HG02852 (cell line): ENCODE results near the gene FBN2.
"Not testable (repeated sequence)": the region's sequence is repeated elsewhere in the genome, so short reads cannot be mapped to it uniquely, and the experiment has no call there.

ENCODE experiments used
- ATAC-seq: cut with Tn5 transposase; IDR thresholded peaks from one replicate; pipeline ENCODE4 v1.9.1; 2021; ENCODE audit warnings: mild to moderate bottlenecking, moderate library complexity; ENCODE audit not compliant: unreplicated experiment

Gene FBN2

DNA sequence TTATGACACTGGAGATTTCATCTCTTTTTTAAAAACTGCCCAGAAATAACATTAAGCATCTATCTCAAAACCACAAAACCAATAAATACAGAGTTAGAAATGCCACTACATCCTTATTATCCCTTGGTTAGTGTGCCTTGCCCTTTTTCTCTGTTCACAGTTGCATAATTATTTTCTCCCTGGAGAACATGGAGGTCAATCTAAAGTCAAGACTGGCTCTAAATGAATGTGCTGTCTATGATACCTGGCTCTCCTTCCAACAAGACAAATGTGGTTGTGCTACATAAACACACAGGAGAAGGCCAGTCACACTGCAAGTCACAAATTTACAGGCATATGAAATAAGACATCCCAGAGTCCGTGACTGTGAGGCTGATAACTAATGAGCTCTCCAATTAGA, 2.8 kb downstream of the FBN2 start:
- no peak for ATAC-seq

GRCh38 chr5:128534726-128535125, 3.3 kb downstream of the FBN2 start:
- no peak for ATAC-seq

- ATAC-seq = no peak
Observed at GRCh38 chr5:128532776-128533175, 5.3 kb downstream of the FBN2 start.

GRCh38 chr5:128532127-128532526, 5.9 kb downstream of the FBN2 start:
- no peak for ATAC-seq

DNA sequence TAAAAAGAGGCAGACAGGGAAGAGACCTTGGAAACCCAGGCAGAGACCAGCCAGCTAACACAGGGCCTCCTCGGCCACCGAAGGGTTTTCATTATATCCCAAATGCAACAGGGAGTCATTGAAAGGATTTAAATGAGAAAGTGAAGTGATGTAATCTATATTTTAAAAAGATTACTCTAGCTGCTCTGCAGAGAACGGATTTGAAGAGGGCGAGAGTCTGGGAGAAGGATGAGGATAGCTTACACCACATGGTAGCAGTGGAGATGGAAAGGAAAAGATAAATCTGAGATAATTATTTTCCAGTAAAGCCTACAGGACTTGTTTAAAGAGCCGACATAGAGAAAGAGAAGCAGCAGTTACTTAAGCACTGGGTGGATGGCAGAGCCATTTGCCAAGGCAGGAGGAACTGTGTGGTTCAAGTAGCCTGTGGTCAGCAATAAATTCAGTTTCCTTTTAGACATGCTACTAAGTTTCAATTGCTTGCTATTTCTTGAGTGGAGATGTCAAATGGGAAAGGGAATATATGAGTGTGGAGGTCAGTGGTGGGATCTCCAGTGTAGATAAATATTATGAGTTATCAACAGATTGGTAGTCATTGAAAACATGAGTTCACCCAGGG, 9.3 kb downstream of the FBN2 start:
- no peak for ATAC-seq

DNA sequence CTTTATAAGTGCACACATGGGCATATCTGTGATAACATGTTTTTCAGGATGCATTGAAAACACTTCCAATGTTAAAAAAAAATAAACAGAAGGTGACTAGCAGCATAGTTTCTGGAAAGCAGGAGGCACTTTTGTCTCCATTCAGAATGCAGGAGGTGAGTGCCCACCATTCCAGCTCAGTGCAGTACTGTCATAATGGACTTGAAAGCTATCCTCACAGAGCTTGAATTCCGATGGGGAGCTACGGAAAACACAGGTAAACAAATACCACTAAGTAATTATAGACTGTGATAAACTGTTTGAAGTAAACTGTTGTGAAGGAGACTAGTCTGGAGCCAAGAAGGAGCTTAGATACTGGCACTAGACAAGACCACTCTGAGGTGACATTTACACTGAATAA, 9.9 kb downstream of the FBN2 start:
- ATAC-seq = no peak

DNA sequence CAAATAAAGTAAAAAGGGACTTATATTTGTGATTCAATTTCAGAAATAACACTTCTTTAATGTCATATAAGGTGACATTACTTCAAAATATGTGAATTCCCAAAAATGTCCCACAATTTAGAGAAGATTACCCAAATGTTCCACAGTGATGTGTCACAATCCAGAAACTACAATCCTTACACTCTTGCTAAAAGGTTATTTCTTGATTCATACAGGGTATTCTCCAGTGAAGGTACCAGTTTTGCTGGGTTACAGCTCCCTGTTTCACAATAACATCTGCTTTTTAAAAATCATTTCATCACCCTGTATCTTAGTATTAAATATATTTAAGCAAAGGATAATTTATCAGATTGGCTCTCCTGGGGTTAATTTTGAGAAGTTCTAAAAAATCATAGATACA, 11.0 kb downstream of the FBN2 start:
- ATAC-seq = no peak

DNA sequence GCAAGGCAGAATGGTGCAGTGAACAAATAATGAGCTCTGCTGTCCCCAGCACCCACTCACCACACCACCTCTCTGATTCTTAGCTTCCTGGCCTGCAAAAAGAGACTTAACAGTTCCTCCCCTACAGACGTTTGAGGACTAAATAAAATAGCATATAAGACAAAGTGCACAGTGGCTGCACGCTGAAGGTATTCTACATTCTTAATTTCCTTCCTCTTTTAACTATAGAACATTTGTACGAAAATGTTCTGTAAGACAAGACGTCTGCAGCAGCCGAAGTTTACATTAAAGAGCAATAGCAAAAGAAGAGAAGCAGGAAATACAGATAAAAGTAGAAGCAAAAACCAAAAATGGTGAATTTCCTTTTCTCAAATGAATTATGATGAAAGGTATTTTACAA, 15.7 kb downstream of the FBN2 start:
- ATAC-seq = no peak

- ATAC-seq = no peak
Observed at GRCh38 chr5:128519827-128520226, 18.2 kb downstream of the FBN2 start.

DNA sequence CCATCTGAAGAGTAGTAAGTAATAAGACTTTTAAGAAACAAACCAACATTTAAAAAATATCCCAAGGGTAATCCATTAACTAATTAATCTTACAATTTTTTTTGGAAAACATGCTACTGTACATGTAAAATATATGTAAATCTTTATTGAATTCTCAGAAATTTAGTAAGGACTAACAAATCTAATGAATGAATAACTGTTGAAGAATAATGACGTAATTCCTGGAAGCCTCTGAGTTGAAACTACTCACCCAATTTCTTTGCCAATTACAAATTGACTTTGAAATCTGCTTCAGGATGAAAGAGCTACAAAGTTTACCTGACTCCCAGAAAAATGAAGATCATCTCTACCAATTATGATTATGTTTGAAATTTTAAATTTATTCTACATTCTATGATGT, 21.1 kb downstream of the FBN2 start:
- ATAC-seq = no peak

- ATAC-seq = no peak
Observed at GRCh38 chr5:128513806-128514205, 24.2 kb downstream of the FBN2 start.

DNA sequence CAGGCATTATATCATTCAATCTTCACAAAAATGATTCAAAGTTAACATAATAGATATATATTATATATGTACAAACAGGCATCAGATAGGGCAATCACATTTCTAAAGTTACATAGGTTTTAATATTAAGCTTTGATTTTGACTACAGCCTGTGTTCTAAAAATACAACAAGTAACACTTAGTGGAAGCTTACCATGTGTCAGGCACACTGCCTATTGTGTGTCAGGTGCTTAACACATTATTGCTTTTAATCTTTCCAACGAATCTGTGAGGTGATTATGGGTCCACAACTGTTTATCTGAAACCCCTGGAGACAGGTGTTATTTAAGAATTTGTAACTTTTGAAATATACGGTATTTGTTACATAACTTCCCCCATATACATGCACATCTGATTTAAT, 25.2 kb downstream of the FBN2 start:
- ATAC-seq = no peak

DNA sequence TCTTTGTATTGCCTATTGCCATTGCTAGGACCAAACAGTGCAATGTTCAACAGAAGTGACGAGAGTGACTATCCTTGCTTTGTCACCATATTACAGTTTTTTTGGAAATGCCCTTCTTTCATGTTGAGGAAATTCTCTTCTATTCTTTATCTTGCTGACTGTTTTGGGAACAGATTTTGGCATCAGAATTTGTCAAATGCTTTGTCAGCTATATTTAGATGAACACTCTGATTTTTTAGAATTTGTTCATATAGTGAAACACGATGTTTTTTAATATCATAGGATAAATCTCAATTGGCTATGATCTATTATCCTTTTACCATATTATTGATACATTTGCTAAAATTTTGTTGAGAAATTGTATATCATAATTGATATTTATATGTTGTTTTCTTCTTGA, 31.4 kb downstream of the FBN2 start:
- no peak for ATAC-seq

GRCh38 chr5:128503727-128504126, 34.3 kb downstream of the FBN2 start:
- not testable (repeated sequence) for ATAC-seq

GRCh38 chr5:128498844-128499455, 39.1 kb downstream of the FBN2 start:
- ATAC-seq = no peak

DNA sequence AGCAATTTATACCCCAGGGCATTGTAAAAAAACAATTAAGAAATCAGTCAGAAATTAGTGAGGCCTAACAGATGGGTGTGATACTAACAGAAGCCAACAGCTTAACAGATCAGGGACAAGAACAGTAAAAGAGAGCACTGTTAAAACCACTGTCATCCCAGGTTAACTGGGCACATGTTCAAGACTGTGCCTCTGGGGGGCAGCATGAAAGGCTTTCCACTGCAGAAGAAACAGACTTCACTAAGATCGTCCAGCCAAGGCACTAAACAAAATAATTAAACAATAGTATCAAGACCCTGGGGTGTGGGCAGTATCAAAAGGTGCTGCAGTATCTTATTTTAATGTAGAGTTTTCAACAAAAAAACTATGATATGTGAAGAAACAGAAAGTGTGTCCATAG, 43.5 kb downstream of the FBN2 start:
- ATAC-seq = no peak

- no peak for ATAC-seq
Observed at GRCh38 chr5:128493657-128494329, 44.3 kb downstream of the FBN2 start.

DNA sequence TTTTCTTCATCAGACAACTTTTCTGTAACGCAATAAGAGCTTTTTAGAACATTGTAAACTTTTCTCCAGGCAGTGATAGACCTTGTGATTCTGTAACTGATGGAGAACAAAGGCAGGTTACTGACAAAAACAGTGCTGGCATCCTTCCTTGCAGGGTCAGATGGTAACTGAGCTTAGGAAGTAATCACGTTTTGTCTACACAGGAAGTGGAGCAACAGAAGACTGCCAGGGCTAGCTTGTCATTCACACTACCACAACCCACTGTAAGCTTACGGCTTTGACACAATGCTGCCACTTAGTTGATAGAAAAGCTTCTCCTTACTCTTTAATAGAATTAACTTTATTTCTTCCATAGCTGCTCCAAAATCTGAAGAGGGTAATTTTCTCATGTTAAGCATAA, 46.8 kb downstream of the FBN2 start:
- ATAC-seq = no peak

- ATAC-seq = no peak
Observed at GRCh38 chr5:128490761-128491160, 47.3 kb downstream of the FBN2 start.

DNA sequence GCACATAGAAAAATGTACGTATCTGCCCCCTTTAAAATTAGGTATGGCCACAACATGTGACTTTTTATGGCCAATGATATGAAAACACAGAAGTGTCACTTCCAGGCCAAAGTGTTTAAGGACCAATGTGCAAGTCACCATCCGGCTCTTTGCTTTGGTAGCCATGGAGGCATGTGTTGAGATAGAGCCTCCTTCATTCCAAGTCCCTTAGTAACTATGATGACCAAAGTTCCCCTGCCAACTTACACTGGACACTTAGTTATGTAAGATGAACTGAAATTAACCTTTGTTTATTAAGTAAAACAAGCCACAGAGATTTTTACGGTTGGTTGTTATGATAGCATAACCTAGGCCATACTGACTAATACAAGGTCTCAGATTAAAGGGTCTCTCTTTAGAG, 51.0 kb downstream of the FBN2 start:
- no peak for ATAC-seq

- no peak for ATAC-seq
Observed at GRCh38 chr5:128483738-128484137, 54.3 kb downstream of the FBN2 start.

GRCh38 chr5:128480906-128481633, 57.0 kb downstream of the FBN2 start:
- ATAC-seq = no peak
